ENCODE measurements around the gene RAB11FIP4. TPM values are rescaled to one million over a fixed set of nuclear protein-coding genes. Genes with fewer than 3 reads are reported as not detected.

RAB11FIP4 gene
- total RNA-seq, 1 donor from 2014 or later, result 54.4 TPM

DNA sequence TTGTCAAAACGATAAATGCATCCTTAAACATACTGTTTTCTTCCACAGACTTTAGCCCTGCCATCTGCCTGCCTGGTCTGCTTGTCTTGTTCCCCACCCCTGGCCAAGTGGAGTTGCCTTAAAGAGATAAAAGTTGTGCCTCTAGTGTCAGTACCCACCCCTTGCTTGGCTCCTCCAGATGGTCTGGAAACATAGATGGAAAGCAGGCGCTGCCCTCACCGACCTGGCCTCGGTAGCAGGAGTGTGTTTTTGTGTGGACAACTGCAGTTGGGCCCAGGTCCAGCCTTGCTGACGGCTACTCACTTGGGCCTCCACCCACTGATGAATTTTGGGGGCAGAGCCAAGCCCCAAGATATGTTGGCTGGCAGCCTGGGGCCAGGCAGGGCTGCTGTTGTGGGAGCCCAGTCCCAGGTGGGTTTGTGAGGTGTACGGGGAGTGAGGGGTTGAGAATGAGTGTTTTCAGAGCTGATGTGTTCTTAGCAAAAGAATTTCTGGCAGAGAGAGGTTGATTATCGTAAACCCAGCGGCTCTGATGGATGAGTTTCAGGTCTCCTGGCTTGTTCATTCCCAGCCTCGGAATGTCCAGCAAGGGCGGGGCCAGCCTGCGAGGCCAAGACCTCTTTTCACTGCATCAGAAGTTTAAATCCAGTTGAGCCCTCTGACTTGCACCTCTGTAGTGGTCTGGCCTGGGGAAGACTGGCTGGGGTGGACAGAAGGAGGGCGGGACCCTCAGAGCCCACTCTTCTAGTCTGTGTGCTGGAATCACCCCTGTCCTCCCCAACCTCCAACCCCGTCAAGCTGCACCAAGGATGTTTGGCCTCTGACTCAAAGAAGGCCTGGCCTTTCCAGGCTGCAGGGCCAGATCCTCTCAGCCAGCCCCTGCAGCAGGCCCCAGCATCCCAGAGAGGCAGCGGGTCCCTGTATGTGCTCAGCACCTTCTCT lies 179.7 kb downstream of the RAB11FIP4 start:
- DNase-seq, result no peak

DNA sequence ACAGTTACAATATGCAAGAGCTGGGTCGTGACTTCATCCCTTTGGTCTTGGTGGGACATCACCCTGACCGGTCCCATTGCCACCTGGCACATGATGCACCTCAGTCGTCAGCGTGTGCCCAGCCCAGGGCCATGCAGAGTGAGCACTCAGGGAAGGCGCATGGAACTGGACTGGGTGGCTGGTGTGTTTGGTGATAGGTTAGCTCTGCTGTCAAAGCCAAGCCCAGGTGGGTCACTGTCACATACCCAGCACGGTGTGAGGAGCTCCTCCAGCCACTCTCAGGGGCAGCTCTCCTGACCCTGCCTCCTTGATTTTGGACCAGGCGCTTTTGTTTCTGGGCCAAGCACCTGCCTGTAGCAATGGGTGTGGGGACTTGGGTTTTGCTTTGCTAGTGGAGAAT lies 180.9 kb downstream of the RAB11FIP4 start:
- no peak for DNase-seq

DNA sequence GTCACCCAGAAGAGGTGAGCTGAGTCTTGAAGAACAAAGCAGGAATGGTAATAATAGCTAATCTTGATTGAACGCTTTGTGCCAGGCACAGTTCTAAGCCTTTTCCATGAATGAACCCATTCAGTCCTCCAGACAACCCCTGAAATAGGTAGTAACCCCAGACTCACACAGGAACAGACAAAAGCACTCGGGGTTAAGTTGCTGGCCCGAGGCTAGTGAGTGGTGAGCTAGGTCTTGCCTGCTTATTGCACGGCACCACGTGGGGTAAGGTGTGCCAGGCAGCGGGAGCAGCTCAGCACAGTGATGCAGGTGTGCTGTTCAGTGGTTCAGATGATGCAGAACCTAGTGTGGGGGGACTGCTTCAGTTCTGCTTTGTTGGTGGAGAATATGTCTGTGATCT lies 181.6 kb downstream of the RAB11FIP4 start:
- no peak for DNase-seq

DNA sequence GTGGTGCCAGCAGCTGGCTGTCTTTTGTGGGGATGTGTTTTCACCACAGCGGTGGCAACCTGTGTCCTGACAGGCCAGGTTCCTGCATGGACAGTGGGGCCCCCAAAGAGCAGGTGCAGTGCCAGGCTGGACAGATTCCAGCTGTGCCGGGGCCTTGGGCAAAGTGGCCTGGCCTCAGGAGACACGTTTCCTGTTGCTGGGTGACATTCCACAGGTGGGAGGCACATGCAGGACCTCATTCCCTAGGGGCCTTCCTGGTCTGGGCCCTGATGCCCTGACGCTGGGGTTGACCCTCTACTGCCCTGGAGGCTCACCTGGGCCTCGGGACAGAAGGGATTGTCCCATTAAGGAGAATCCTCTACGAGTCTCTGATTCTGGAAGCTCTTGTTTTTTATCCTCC lies 182.4 kb downstream of the RAB11FIP4 start:
- DNase-seq, result no peak

DNA sequence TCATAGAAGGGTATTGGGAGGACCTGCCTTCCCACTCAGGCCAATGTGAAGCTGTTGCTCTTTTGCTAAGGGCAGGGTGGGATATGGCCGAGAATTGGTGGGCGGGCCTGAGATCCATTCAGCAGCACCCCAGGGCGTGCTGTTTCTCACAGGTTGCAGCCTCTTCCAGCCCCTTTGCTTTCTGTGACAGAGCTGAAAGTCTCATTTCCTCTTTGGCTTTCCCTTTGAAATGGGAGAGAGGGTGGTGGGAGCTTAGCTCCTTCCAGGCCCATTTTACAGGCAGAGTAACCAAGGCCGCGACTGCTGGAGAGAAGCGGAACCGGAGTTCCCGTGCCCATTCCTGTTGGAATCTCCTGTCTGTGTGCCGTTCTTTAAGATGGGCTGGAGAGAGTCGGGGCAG lies 183.0 kb downstream of the RAB11FIP4 start:
- no peak for DNase-seq

DNA sequence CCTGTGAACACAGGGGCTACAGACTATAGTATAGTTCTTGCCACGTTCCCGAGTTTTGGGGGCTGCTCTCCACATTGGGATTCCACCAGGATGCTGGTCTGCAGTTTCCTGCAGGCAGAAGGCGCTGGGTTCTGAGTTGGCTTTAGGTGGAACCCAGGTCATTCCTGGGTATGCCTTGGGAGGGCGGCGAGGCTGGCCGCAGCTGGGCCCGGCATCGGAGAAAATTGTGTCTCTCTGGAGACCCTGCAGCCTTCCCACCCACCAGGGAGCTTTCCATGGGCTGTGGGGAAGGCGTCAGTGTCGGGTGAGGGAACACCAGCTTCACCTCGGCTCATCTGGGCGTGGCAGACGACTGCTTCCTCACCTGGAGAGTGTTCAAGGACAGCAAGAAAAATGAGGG lies 183.6 kb downstream of the RAB11FIP4 start:
- DNase-seq, result no peak

DNA sequence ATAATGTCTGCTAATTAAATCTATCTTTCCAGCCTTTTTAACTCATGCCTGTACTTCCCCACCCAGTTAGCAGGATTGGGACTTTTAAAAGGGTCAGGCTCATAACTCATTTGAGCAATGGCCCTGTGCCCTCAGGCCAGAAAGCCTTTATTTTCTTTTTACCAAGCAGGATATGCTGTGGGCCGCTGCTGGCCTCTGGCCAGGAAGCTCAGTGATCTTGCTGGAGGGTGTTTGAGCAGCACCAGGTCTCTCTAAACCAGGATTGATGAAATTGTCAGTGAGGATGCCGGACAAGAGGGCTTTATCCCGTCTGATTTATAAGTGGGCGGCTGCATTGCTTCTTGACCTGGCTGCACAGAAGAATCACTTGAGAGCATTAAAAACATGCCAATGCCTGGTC lies 187.8 kb downstream of the RAB11FIP4 start:
- DNase-seq, result no peak

DNA sequence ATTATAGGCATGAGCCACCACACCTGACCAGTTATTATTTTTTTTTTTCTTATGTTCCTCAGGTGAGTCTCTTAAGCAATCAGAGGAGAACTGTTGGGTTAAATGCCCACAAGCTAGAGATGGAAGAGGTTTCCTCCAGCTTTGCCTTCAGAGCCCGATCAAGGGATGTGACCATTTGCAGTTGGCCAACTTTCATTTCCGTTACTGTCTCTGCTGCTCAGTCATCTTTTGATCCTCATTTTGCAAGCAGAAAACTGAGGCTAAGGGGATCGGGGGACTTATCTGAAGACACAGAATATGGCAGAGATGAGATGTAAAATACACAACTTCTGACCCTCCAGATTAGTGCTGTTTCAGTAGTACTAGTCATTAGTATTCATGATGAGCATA lies 188.8 kb downstream of the RAB11FIP4 start:
- no peak for DNase-seq

DNA sequence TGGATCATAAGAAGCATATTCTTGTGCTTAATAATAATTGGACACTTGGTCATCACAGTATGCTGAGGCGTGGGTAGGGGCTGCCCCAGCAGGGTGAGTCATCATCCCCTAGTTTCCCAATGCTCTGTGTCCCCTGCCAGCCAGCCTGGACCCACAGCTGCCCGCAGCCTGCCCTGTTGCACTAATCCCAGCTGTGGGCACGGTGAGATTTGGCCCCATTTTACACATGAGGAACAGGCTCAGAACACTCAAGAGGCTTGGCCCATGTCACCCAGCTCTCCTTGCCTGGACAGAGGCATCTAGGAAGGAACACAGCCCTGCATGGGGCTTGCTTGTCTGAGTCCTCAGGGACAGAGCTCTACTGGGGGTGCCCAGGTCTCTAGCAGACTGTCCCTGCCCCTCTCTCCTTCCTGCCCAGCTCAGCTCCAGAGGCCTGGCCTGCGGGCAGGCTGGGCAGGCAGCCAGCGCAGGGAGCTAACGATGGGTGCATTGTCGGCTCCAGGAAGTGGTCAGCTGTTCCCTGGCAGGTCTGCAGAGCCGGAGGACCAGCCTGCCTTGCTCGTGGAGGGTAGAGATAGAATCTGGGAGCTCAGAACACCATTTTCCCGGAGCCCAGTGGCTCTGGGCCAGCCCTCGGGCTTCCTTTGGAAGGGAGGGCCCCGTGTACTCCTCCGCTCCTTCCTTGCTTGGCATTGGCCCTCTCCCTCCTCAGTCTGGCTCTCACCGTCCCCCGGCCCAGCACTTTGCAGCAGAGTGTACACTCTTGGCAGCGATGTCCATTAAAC lies 189.4 kb downstream of the RAB11FIP4 start:
- DNase-seq, result peak; percentile 40

DNA sequence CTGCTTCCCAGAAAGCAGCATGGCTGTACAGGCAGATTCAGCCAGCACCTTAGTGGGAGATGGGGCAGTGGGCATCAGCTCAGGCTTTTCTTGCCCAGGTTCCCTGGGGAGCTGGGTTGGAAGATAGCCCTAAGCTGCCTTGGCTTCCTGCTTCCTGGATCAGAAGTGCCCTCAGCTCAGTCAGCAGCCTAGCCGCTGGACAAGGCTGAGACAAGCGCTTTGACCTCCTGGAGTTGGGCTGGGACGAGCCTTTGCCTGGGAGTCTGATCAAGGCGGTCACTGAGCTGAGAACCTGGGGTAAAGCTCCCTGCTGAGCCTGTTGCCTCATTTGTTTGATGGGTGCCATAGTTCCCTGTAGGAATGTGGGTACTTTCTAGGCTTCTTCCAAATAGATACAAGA lies 190.0 kb downstream of the RAB11FIP4 start:
- DNase-seq, result no peak

DNA sequence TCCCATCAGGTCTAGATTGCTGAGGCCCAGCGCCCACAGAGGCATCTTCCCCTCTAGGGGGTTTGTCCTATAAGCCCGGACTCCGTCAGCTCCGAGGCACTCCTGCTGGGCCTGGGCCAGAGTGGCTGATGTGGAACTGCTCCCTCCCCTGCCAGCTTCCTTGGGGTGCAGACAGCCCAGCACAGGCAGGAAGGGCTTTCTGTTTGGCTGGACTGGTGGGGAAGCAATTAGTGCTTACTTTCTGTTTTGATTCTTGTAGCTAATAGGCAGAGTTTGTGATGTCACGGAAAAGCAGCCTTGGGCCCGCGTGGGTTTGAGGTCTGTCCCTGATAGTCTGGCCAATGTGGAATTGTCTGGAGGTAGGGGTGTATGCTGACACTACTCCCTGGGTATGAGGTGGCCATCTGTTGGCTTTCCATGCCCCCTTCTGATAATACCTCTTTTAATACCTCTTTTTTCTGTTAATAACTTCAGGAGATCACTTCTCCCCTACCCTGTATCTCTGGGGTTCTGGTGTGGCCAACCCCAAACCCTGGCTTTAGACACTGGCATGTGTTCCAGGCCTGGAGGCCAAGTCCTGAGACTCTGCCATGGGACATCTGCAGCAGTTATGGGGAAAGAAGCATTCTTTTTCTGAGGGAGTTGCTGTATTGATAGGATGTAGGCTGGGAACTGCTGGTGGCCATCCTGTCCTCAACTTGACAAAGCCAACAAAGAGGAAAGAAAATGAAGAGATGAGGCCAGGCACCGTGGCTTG lies 190.9 kb downstream of the RAB11FIP4 start:
- no peak for DNase-seq

DNA sequence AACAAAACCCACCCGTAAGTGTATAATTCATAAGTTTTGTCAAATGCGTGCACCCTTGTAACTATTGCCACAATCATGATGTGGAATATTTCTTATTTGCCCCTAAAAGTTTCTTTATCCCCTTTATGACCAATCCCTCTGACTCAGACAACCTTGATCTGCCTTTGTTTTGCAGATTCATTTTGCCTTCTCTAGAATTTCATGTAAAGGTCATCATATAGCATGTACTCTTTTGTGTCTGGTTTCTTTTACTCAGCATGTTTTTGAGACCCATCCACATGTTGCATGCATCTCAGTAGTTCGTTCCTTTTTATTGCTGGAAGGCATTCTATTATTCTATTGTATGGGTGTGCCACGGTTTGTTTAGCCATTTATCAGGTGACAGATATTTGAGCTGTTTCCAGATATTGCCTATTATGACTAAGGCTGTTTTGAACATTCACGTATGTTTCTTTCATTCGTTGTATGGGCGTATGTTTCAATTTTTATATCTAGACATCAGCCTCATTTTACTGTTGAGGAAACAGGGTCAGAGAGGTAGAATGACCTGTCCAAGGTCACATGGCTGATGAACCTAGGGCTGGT lies 192.4 kb downstream of the RAB11FIP4 start:
- DNase-seq, result no peak

DNA sequence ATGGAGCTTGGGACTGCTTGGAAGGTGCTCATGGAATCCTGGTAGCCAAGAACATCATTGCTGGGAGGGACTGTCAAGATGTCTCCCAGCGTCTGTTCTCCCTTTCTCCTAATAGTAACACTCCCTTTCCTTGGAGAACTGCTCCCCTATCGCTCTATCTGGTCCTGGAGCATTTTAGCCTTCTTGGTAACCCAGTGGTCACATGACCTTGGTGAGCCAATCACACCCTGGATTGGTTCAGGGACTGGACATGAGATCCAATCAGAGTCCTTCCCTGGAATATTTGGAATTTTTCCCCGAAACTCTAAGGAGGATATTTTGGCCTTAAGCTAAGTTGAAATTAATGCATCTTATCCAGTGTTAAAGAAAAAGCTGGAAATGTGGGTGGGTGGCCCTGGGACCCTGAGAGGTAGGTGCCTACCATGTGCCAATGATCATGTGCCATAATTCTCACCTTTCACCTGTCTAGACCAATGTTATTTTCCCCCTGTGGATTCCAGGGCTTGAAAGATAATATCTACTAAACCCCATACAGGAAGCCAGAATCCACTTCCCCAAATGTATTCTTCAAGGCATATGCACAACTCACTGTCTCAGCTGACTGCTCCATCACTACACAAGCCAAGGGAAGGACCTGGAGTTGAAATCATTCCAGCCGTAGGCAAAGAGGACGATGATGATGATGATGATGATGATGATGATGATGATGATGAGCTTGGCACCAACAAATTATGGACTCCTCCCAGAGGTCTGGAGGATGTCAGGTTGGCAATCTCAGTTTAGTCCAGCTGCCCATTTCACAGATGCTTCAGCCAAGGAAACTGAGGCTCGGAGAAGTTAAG lies 193.2 kb downstream of the RAB11FIP4 start:
- no peak for DNase-seq

DNA sequence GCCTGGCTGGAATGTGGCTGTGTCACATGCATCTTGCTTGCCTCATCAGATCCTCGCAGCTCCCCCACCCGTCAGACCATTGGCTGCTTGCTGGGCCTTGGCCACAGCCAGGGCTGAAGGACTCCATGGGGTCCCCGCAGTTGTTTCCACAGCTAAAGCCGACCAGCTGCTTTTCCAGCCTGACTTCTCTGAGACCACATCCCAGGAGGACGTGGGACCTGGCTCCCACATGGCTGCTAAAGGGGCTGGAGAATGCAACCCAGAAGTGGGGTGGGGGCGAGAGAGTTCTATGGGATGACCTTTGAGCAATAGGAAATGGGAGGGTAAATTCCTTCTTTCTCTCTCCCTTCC lies 193.8 kb downstream of the RAB11FIP4 start:
- no peak for DNase-seq

DNA sequence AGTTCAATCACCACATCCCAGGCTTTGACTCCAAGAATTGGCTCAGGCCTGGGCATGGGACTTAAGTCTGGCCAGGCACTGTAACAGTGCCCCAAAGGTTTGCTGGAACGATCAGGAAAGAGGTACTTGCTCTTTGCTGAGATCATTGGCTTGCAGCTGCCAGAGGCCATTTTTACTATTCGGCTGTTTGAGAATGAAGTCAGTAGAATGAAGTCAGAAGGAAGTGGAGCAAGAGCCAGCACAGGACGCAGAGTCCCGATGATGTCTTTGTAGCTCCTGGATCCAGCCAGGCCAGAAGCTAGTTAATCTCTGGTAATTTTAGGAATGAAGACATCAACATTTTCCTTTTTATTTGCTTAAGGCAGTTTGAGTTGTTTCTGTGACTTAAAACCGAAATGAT lies 195.5 kb downstream of the RAB11FIP4 start:
- no peak for DNase-seq

DNA sequence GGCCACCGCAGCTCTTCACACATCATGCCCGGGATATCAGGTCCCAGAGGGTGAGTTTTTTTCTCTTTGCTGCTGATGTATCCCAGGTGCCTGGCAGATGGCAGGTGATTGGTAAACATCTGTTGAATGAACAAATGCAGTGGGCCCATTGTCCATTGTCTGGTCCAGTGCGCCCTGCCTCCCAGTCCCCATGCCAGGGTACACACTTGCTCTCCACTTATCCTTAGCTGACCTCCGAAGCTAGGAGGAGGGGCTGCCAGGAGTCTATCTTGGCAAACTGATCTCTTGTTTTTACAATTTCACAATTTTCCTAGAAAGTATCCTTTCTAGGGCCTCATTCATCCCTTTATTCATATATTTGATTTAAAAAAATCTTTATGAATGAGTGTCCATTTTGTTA lies 196.0 kb downstream of the RAB11FIP4 start:
- no peak for DNase-seq

Small RNA genes lying within 50 kb of the gene (small RNA-seq; reads per million reads assigned to genes)
- not detected for gene MIR193A
- not detected for gene MIR4725
- gene RN7SL45P, result not detected
- gene RN7SL79P, result not detected
- not detected for gene RNU6ATAC7P

Other genes with a start within 250 kb of the RAB11FIP4 start
- gene OMG, start 94.4 kb upstream of the RAB11FIP4 start, total RNA-seq, result 9.4 TPM
- 0.31 TPM for gene EVI2B, start 77.6 kb upstream of the RAB11FIP4 start, total RNA-seq
- 5.0 TPM for gene EVI2A, start 70.1 kb upstream of the RAB11FIP4 start, total RNA-seq

All from occipital lobe (tissue), 3 donors.